Caco-2 (cell line): ENCODE results near the gene ONECUT1. TPM values are rescaled to one million over a fixed set of nuclear protein-coding genes. Genes with fewer than 3 reads are reported as not detected.
A peak's percentile ranks its signal among the peaks of the same experiment; 100 is the strongest.

Experiments used
- BruUV-seq: library from RNA; stranded (reverse); fragments of 400-500 nt; replicated peaks from 2 replicates; lab custom pipeline; 2021; lab: Mats Ljungman, UMichigan
- CTCF ChIA-PET: fragments of 300-600 bp; sonication (Branson Sonifier 250); formaldehyde crosslinking; loops from one replicate; lab custom pipeline; 2022; ENCODE audit warnings: antibody characterized with exemption; lab: Charles Lee
- POLR2A ChIA-PET: fragments of 300-600 bp; sonication (Branson Sonifier 250); formaldehyde crosslinking; loops from one replicate; lab custom pipeline; 2022; ENCODE audit warnings: antibody characterized with exemption; lab: Charles Lee
- DNase-seq, 2 experiments: peaks; one replicate each; pipeline versions ENCODE4 v3.0.0 to v3.0.0-alpha.2; 2020 to 2022
- H3K27me3 ChIP-seq: replicated peaks from 2 replicates; pipeline ENCODE4 v1.6.0; 2011; ENCODE audit warnings: low read length; ENCODE audit not compliant: control insufficient read depth, insufficient read depth
- H3K36me3 ChIP-seq: 2 replicates; pipeline ENCODE4 v1.5.1; 2011; ENCODE audit warnings: low read length; ENCODE audit not compliant: control insufficient read depth, insufficient read depth
- H3K4me1 ChIP-seq: fragments of 250-450 bp; sonication (Bioruptor Pico); 2 replicates; pipeline ENCODE4 v1.5.1; 2020; ENCODE audit warnings: mild to moderate bottlenecking
- H3K4me3 ChIP-seq: 2 replicates; pipeline ENCODE4 v1.5.1; 2011; ENCODE audit warnings: low read depth, mild to moderate bottlenecking, control low read depth, low read length
- H3K9me3 ChIP-seq: fragments of 250-450 bp; sonication (Bioruptor Pico); 2 replicates; pipeline ENCODE4 v1.5.1; 2020; ENCODE audit warnings: mild to moderate bottlenecking, moderate library complexity
- H3K27ac Mint-ChIP-seq: one replicate; pipeline ENCODE4 v1.8.0; 2022; ENCODE audit warnings: mixed read lengths; ENCODE audit not compliant: unreplicated experiment
- H3K27me3 Mint-ChIP-seq: one replicate; pipeline ENCODE4 v1.8.0; 2022; ENCODE audit warnings: mixed read lengths; ENCODE audit not compliant: insufficient read depth, unreplicated experiment
- H3K36me3 Mint-ChIP-seq: one replicate; pipeline ENCODE4 v1.8.0; 2022; ENCODE audit warnings: mild to moderate bottlenecking, mixed read lengths; ENCODE audit not compliant: insufficient read depth, unreplicated experiment
- H3K4me1 Mint-ChIP-seq: one replicate; pipeline ENCODE4 v1.8.0; 2022; ENCODE audit warnings: low read depth, mixed read lengths; ENCODE audit not compliant: unreplicated experiment
- H3K4me3 Mint-ChIP-seq: one replicate; pipeline ENCODE4 v1.8.0; 2022; ENCODE audit warnings: mild to moderate bottlenecking, moderate library complexity, mixed read lengths; ENCODE audit not compliant: unreplicated experiment
- H3K9me3 Mint-ChIP-seq: one replicate; pipeline ENCODE4 v1.8.0; 2022; ENCODE audit warnings: mixed read lengths; ENCODE audit not compliant: unreplicated experiment
- CTCF ChIP-seq, 2 experiments: fragments of 200-600 bp in 1 of 2; IDR thresholded peaks; 1 replicate in 1 of 2; 2 replicates in 1 of 2; pipeline versions ENCODE4 v1.5.1 to v1.8.0; 2011 to 2022; ENCODE audit warnings: antibody characterized with exemption in 1 of 2, control low read depth in 1 of 2, inconsistent platforms in 1 of 2, low read depth in 1 of 2, low read length in 1 of 2, mild to moderate bottlenecking in 1 of 2, moderate library complexity in 1 of 2; ENCODE audit not compliant: insufficient read depth in 1 of 2, severe bottlenecking in 1 of 2, unreplicated experiment in 1 of 2
- intact Hi-C: fragments of 100-400 bp; cut with micrococcal nuclease; formaldehyde crosslinking; loops from one replicate; pipeline ENCODE4 v1.10.0; 2022; ENCODE audit not compliant: unreplicated experiment
- total RNA-seq: library from RNA; stranded (reverse); gene quantifications from 2 replicates; pipeline ENCODE4 v1.2.3, GENCODE V29; 2022

The ONECUT1 gene
- total RNA-seq, 1 experiment from 2014 or later = 0.68 TPM

GRCh38 chr15:52718551-52718950 lies 71.6 kb downstream of the ONECUT1 start:
- Mint-ChIP-seq H3K9me3 (no peaks in the 10 kb centered on the region), H3K4me3 (no peak overlapping the region), H3K27ac (peak overlapping the region; percentile 83), H3K4me1 (peaks cover 20% of the 10 kb centered on the region), H3K27me3 (no peaks in the 10 kb centered on the region), H3K36me3 (no peaks in the 10 kb centered on the region)
- TF ChIP-seq CTCF (IDR thresholded peaks at IDR 0.05; ENCODE audit: insufficient read depth in 1 of 2, low read depth in 1 of 2, low read length in 1 of 2, severe bottlenecking in 1 of 2, unreplicated experiment in 1 of 2) = no peak
- Histone ChIP-seq H3K36me3 (no peaks in the 10 kb centered on the region), H3K4me1 (peaks cover 19% of the 10 kb centered on the region), H3K4me3 (no peak overlapping the region), H3K9me3 (no peaks in the 10 kb centered on the region), H3K27me3 (no peaks in the 10 kb centered on the region)
- POLR2A ChIA-PET = interaction anchor here (0.5 to 0.7 kb wide), 2 partner anchors 39 to 168 kb away, joined by 3 to 6 read pairs; no protein-coding TSS in a partner anchor
- CTCF ChIA-PET = no interaction called here
- peak in 1 of 2 experiments; percentile 21 for DNase-seq
- intact Hi-C loops = loop anchor here (1.0 kb wide), 1 partner anchor 9 kb away; no protein-coding TSS in a partner anchor
- BruUV-seq = no TSS peak

GRCh38 chr15:52717924-52718323 lies 72.2 kb downstream of the ONECUT1 start:
- Histone ChIP-seq H3K27me3 (no peaks in the 10 kb centered on the region), H3K4me1 (peaks cover 19% of the 10 kb centered on the region), H3K9me3 (no peaks in the 10 kb centered on the region), H3K4me3 (no peak overlapping the region), H3K36me3 (no peaks in the 10 kb centered on the region)
- no peak for TF ChIP-seq CTCF (IDR thresholded peaks at IDR 0.05; ENCODE audit: insufficient read depth in 1 of 2, low read depth in 1 of 2, low read length in 1 of 2, severe bottlenecking in 1 of 2, unreplicated experiment in 1 of 2)
- Mint-ChIP-seq H3K4me1 (peaks cover 20% of the 10 kb centered on the region), H3K9me3 (no peaks in the 10 kb centered on the region), H3K27me3 (no peaks in the 10 kb centered on the region), H3K36me3 (no peaks in the 10 kb centered on the region), H3K4me3 (no peak overlapping the region), H3K27ac (peak overlapping the region; percentile 83)
- CTCF ChIA-PET = no interaction called here
- no TSS peak for BruUV-seq
- POLR2A ChIA-PET = no interaction called here
- intact Hi-C loops = loop anchor here (1.0 kb wide), 1 partner anchor 9 kb away; no protein-coding TSS in a partner anchor
- DNase-seq = peak; percentile 42 to 50

GRCh38 chr15:52717481-52717880 lies 72.7 kb downstream of the ONECUT1 start:
- intact Hi-C loops = no loop called here
- H3K4me1 ChIP-seq = peaks cover 19% of the 10 kb centered on the region
- peak overlapping the region; percentile 83 for H3K27ac Mint-ChIP-seq
- no peak for DNase-seq
- BruUV-seq = no TSS peak
- no peak overlapping the region for H3K4me3 ChIP-seq
- H3K9me3 Mint-ChIP-seq = no peaks in the 10 kb centered on the region
- no peaks in the 10 kb centered on the region for H3K27me3 Mint-ChIP-seq
- POLR2A ChIA-PET = no interaction called here
- no peaks in the 10 kb centered on the region for H3K36me3 ChIP-seq
- no peak for TF ChIP-seq CTCF (IDR thresholded peaks at IDR 0.05; ENCODE audit: insufficient read depth in 1 of 2, low read depth in 1 of 2, low read length in 1 of 2, severe bottlenecking in 1 of 2, unreplicated experiment in 1 of 2)
- H3K36me3 Mint-ChIP-seq = no peaks in the 10 kb centered on the region
- peaks cover 20% of the 10 kb centered on the region for H3K4me1 Mint-ChIP-seq
- no peaks in the 10 kb centered on the region for H3K27me3 ChIP-seq
- no peaks in the 10 kb centered on the region for H3K9me3 ChIP-seq
- CTCF ChIA-PET = no interaction called here
- no peak overlapping the region for H3K4me3 Mint-ChIP-seq
